Measurements from ENCODE around the gene ELP2. TPM values are rescaled to one million over a fixed set of nuclear protein-coding genes. Genes with fewer than 3 reads are reported as not detected.
A peak's percentile ranks its signal among the peaks of the same experiment; 100 is the strongest.

ELP2 gene
- total RNA-seq, 1 donor from 2014 or later, result 143 TPM

- Mint-ChIP-seq H3K27ac (no peak overlapping the region), H3K4me3 (no peak overlapping the region), H3K36me3 (peaks cover 3% of the 10 kb centered on the region), H3K4me1 (peaks cover 15% of the 10 kb centered on the region), H3K9me3 (no peaks in the 10 kb centered on the region), H3K27me3 (ENCODE audit: low read depth) (peaks cover 19% of the 10 kb centered on the region)
- TF ChIP-seq, protein P1, sequence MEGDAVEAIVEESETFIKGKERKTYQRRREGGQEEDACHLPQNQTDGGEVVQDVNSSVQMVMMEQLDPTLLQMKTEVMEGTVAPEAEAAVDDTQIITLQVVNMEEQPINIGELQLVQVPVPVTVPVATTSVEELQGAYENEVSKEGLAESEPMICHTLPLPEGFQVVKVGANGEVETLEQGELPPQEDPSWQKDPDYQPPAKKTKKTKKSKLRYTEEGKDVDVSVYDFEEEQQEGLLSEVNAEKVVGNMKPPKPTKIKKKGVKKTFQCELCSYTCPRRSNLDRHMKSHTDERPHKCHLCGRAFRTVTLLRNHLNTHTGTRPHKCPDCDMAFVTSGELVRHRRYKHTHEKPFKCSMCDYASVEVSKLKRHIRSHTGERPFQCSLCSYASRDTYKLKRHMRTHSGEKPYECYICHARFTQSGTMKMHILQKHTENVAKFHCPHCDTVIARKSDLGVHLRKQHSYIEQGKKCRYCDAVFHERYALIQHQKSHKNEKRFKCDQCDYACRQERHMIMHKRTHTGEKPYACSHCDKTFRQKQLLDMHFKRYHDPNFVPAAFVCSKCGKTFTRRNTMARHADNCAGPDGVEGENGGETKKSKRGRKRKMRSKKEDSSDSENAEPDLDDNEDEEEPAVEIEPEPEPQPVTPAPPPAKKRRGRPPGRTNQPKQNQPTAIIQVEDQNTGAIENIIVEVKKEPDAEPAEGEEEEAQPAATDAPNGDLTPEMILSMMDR (IDR thresholded peaks at IDR 0.05; ENCODE audit: unreplicated experiment), result no peak
- no peak for DNase-seq (ENCODE audit: low spot score in 2 of 2, unreplicated experiment in 2 of 2)
Measured at GRCh38 chr18:36181898-36182506, 52.3 kb downstream of the ELP2 start.

DNA sequence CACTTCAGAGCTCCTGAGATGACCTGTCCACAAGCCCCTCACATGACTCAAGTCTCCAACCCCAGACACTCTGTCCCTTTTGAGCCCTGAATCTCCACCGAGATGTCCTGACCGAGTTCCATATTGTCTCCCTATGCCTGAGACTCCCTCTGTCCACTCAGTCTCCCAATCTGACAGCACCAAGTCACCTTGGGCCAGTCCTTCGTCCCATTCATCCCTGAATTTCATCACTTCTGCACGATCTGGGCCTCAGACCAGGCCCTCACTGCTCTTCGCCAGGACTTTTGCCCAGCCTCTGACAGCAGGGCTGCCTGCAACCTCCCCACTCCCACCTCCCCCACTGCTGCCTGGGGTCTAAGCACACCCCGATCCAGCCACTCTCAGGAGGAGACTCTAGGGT, 53.3 kb downstream of the ELP2 start:
- TF ChIP-seq, protein P1 (IDR thresholded peaks at IDR 0.05; ENCODE audit: unreplicated experiment), result no peak
- H3K27ac Mint-ChIP-seq, result no peak overlapping the region
- H3K9me3 Mint-ChIP-seq, result no peaks in the 10 kb centered on the region
- peaks cover 15% of the 10 kb centered on the region for H3K4me1 Mint-ChIP-seq
- no peaks in the 10 kb centered on the region for H3K36me3 Mint-ChIP-seq
- H3K27me3 Mint-ChIP-seq (ENCODE audit: low read depth), result peaks cover 25% of the 10 kb centered on the region
- H3K4me3 Mint-ChIP-seq, result no peak overlapping the region
- no peak for DNase-seq (ENCODE audit: low spot score in 2 of 2, unreplicated experiment in 2 of 2)

DNA sequence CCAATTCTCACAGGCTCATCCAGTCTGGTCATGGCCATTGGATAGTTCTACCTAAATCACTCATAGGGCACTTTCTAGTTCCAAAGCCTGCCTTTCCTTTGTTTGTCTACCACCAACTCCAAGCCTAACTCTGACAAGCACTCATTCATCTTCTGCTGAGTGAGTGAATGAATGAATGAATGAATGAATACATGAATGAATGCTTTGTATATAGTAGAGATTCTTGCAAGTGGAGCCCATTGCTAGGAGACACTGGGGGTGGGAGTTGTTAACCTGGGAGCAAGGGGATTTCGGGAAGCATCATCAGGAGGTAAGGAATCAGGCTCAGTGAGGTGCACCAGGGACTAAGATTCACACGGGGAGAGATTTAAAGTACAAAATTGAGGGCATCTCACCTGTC, 54.3 kb downstream of the ELP2 start:
- TF ChIP-seq, protein P1 (IDR thresholded peaks at IDR 0.05; ENCODE audit: unreplicated experiment), result no peak
- no peak for DNase-seq (ENCODE audit: low spot score in 2 of 2, unreplicated experiment in 2 of 2)
- H3K36me3 Mint-ChIP-seq, result no peaks in the 10 kb centered on the region
- peaks cover 18% of the 10 kb centered on the region for H3K4me1 Mint-ChIP-seq
- H3K9me3 Mint-ChIP-seq, result no peaks in the 10 kb centered on the region
- no peak overlapping the region for H3K27ac Mint-ChIP-seq
- H3K27me3 Mint-ChIP-seq (ENCODE audit: low read depth), result peaks cover 35% of the 10 kb centered on the region
- H3K4me3 Mint-ChIP-seq, result no peak overlapping the region

DNA sequence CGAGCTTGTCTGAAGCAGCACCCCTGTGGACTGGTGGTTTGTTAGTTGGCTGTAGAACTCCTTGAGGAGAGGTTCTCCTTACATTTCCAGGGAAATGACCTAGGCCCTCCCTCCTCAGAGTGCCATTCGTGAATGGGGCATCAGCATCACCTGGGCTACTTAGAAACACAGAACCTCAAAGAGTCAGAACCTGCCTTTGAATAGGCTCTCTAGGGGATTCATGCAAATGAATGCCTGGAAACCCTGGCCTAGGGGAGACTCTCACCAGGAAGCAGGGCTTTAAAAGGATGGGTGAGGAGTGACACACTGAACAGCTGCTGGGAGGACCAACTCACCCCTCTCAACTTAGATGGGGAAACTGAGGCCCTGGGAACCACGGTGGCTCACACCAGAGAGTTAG, 55.5 kb downstream of the ELP2 start:
- Mint-ChIP-seq H3K9me3 (no peaks in the 10 kb centered on the region), H3K27me3 (ENCODE audit: low read depth) (peaks cover 39% of the 10 kb centered on the region)

GRCh38 chr18:36185901-36186460, 56.3 kb downstream of the ELP2 start:
- no peak for DNase-seq (ENCODE audit: low spot score in 2 of 2, unreplicated experiment in 2 of 2)
- Mint-ChIP-seq H3K9me3 (no peaks in the 10 kb centered on the region), H3K4me1 (peaks cover 8% of the 10 kb centered on the region), H3K27ac (no peak overlapping the region), H3K36me3 (no peaks in the 10 kb centered on the region), H3K27me3 (ENCODE audit: low read depth) (peaks cover 39% of the 10 kb centered on the region), H3K4me3 (peak overlapping the region; percentile 82)
- TF ChIP-seq, protein P1 (IDR thresholded peaks at IDR 0.05; ENCODE audit: unreplicated experiment), result no peak

More for the DNA sequence above, 55.5 kb downstream of the ELP2 start:
- TF ChIP-seq, protein P1 (IDR thresholded peaks at IDR 0.05; ENCODE audit: unreplicated experiment), result no peak
- no peak for DNase-seq (ENCODE audit: low spot score in 2 of 2, unreplicated experiment in 2 of 2)
- Mint-ChIP-seq H3K36me3 (no peaks in the 10 kb centered on the region), H3K4me1 (peaks cover 13% of the 10 kb centered on the region), H3K27ac (no peak overlapping the region), H3K4me3 (no peak overlapping the region)

Measured in mesothelial cell of epicardium (in vitro differentiated cells).